Left ventricle myocardium inferior (tissue), 1 donor: ENCODE data around the gene INCA1. TPM values are rescaled to one million over a fixed set of nuclear protein-coding genes. Genes with fewer than 3 reads are reported as not detected.
"Not testable (repeated sequence)": the region's sequence is repeated elsewhere in the genome, so short reads cannot be mapped to it uniquely, and the experiment has no call there.

Experiments used
- DNase-seq: peaks from one replicate; pipeline ENCODE4 v3.0.0-alpha.2; 2020
- H3K27ac ChIP-seq: fragments of 200-600 bp; replicated peaks from 2 replicates; pipeline ENCODE4 v1.8.0; 2021
- H3K27me3 ChIP-seq: fragments of 200-600 bp; 2 replicates; pipeline ENCODE4 v1.8.0; 2021; ENCODE audit warnings: low read depth
- H3K36me3 ChIP-seq: fragments of 200-600 bp; 2 replicates; pipeline ENCODE4 v1.8.0; 2021
- H3K4me1 ChIP-seq: fragments of 200-600 bp; 2 replicates; pipeline ENCODE4 v1.8.0; 2021
- H3K4me3 ChIP-seq: fragments of 200-600 bp; 2 replicates; pipeline ENCODE4 v1.8.0; 2021; ENCODE audit warnings: mild to moderate bottlenecking, moderate library complexity
- H3K9me3 ChIP-seq: fragments of 200-600 bp; replicated peaks from 2 replicates; pipeline ENCODE4 v1.8.0; 2021
- CTCF ChIP-seq: fragments of 200-600 bp; IDR thresholded peaks from 2 replicates; pipeline ENCODE4 v1.8.0; 2021; ENCODE audit warnings: antibody characterized with exemption, mild to moderate bottlenecking, borderline replicate concordance
- intact Hi-C: fragments of 100-400 bp; cut with micrococcal nuclease; formaldehyde crosslinking; loops from one replicate; pipeline ENCODE4 v1.11.0; 2022
- total RNA-seq: library from RNA; stranded (reverse); fragmentation: NEBNext Ultra II Directional; extraction: Animal tissue kit (Norgen Biotek cat#: 25700); gene quantifications from one replicate; pipeline ENCODE4 v1.2.1, GENCODE V29; 2021
- donor health status: DM: no; HTN: yes; CAD: no; lungs with severe emphysema.

The INCA1 gene
- total RNA-seq, 1 donor from 2014 or later = 3.1 TPM

GRCh38 chr17:5031365-5032082 is 34.2 kb upstream of the INCA1 start:
- peak; percentile 81 for TF ChIP-seq CTCF
- intact Hi-C loops = no loop called here
- DNase-seq = peak; percentile 80
- H3K36me3 ChIP-seq = no peaks in the 10 kb centered on the region
- H3K27ac ChIP-seq = peak overlapping the region; percentile 46
- peaks cover 14% of the 10 kb centered on the region for H3K4me1 ChIP-seq
- H3K27me3 ChIP-seq = peaks cover 18% of the 10 kb centered on the region
- no peaks in the 10 kb centered on the region for H3K9me3 ChIP-seq
- H3K4me3 ChIP-seq = peak overlapping the region; percentile 67

GRCh38 chr17:5030168-5030567 is 32.8 kb upstream of the INCA1 start:
- peaks cover 12% of the 10 kb centered on the region for H3K4me1 ChIP-seq
- H3K4me3 ChIP-seq, H3K27me3 ChIP-seq, intact Hi-C loops, H3K27ac ChIP-seq, DNase-seq, H3K9me3 ChIP-seq, H3K36me3 ChIP-seq: not testable (repeated sequence)

GRCh38 chr17:5027916-5028315 is 30.6 kb upstream of the INCA1 start:
- DNase-seq = no peak
- Histone ChIP-seq H3K27me3 (no peaks in the 10 kb centered on the region), H3K9me3 (no peaks in the 10 kb centered on the region), H3K36me3 (peaks cover 16% of the 10 kb centered on the region), H3K4me3 (no peak overlapping the region), H3K27ac (no peak overlapping the region), H3K4me1 (peaks cover 17% of the 10 kb centered on the region)
- no peak for TF ChIP-seq CTCF
- intact Hi-C loops = no loop called here

- Histone ChIP-seq H3K36me3 (peaks cover 22% of the 10 kb centered on the region), H3K4me1 (peaks cover 17% of the 10 kb centered on the region), H3K9me3 (no peaks in the 10 kb centered on the region), H3K27me3 (no peaks in the 10 kb centered on the region), H3K27ac (no peak overlapping the region), H3K4me3 (no peak overlapping the region)
- no peak for TF ChIP-seq CTCF
- intact Hi-C loops = no loop called here
- no peak for DNase-seq
Measured at GRCh38 chr17:5027299-5027698, 30.0 kb upstream of the INCA1 start.

GRCh38 chr17:5024604-5025003 is 27.3 kb upstream of the INCA1 start:
- Histone ChIP-seq H3K4me1 (peaks cover 10% of the 10 kb centered on the region), H3K27me3 (no peaks in the 10 kb centered on the region), H3K4me3 (no peak overlapping the region), H3K36me3 (peaks cover 49% of the 10 kb centered on the region), H3K27ac (no peak overlapping the region), H3K9me3 (no peaks in the 10 kb centered on the region)
- DNase-seq = no peak
- no peak for TF ChIP-seq CTCF
- intact Hi-C loops = no loop called here

- no peak overlapping the region for H3K4me3 ChIP-seq
- no peak overlapping the region for H3K27ac ChIP-seq
- peaks cover 58% of the 10 kb centered on the region for H3K36me3 ChIP-seq
- DNase-seq = no peak
- peaks cover 9% of the 10 kb centered on the region for H3K4me1 ChIP-seq
- no peaks in the 10 kb centered on the region for H3K27me3 ChIP-seq
- TF ChIP-seq CTCF = no peak
- intact Hi-C loops = no loop called here
- H3K9me3 ChIP-seq = no peaks in the 10 kb centered on the region
Measured at GRCh38 chr17:5023588-5024147, 26.3 kb upstream of the INCA1 start.
